Activated CD4-positive, CD25-positive, alpha-beta regulatory T cell (primary cell): ENCODE measurements around the gene NR1D2.

Experiments used
- DNase-seq, 4 experiments: peaks; one replicate each; lab custom pipeline; 2025; lab: John Stamatoyannopoulos, UW

NR1D2 gene

GRCh38 chr3:23966328-23966727, 21.2 kb downstream of the NR1D2 start:
- DNase-seq, result no peak

DNA sequence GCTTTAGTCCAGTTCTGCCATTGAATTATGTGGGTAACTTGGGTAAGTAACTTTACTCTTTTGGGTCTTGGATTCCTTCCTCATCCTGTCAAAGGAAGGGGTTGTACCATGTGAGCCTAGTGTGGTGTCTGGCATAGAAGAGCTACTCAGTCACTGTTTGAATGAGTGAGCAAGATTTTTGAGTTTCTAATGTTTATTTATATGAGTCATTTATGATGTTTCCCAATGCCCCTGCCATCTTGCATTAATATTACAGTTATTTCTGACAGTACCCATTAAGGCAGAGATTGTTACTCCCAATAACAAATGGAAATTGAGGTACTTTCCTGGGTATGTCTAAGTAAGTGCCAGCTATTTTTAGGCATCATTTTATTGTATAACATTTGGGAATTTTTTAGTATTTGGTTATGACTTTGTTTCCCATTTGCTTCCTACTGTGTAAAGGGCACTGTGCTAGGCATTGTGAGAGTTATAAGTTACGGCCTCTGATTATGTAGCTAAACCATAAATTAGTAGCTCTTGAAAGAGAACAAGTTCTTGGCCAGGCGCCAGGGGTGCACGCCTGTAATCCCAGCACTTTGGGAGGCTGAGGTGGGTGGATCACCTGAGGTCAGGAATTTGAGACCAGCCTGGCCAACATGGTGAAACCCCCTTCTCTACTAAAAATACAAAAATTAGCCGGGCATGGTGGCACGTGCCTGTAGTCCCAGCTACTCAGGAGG, 23.5 kb downstream of the NR1D2 start:
- DNase-seq, result no peak

- no peak for DNase-seq
Observed at GRCh38 chr3:23969393-23969792, 24.3 kb downstream of the NR1D2 start.

DNA sequence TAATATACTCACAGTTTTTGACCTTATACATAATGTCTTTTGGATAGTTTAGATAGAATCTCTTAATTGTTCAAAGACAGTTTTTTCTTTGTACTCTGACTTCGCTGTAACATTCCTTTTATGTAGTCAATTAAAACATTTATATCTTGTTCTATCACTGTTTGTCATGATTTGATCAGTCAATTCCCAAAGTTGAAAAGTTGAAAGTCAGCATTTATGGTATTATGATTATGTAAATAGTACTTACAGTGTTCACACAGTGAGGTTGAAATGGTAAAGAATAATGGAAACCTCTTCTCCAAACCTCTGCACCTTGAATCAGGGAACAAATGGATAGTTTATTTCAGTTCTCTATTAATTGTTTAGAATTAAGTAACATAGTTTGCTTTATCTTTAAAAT, 26.6 kb downstream of the NR1D2 start:
- DNase-seq, result no peak

GRCh38 chr3:23976555-23976954, 31.5 kb downstream of the NR1D2 start:
- DNase-seq, result no peak

DNA sequence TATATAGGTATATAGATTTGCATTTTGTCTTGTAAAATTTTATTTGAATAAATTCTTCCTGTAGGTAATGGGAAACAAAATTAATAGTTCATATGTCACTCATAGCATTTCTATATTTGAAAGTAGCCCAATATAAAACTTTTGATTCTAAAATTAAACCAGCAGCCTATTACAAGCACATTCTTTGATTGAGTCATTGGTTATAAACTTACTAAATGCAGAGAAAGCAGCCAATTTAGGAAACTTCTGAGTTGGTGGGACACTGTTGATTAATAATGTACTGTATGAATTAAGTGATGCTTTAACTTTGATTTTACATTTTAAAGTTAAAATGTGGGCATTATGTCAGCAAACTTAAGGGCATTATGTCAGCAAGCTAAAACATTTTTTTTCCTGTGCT, 34.5 kb downstream of the NR1D2 start:
- no peak for DNase-seq

GRCh38 chr3:23981136-23981535, 36.0 kb downstream of the NR1D2 start:
- DNase-seq, result no peak

- no peak for DNase-seq
Observed at GRCh38 chr3:23981955-23982354, 36.9 kb downstream of the NR1D2 start.

- DNase-seq, result no peak
Observed at GRCh38 chr3:23984934-23985333, 39.8 kb downstream of the NR1D2 start.

DNA sequence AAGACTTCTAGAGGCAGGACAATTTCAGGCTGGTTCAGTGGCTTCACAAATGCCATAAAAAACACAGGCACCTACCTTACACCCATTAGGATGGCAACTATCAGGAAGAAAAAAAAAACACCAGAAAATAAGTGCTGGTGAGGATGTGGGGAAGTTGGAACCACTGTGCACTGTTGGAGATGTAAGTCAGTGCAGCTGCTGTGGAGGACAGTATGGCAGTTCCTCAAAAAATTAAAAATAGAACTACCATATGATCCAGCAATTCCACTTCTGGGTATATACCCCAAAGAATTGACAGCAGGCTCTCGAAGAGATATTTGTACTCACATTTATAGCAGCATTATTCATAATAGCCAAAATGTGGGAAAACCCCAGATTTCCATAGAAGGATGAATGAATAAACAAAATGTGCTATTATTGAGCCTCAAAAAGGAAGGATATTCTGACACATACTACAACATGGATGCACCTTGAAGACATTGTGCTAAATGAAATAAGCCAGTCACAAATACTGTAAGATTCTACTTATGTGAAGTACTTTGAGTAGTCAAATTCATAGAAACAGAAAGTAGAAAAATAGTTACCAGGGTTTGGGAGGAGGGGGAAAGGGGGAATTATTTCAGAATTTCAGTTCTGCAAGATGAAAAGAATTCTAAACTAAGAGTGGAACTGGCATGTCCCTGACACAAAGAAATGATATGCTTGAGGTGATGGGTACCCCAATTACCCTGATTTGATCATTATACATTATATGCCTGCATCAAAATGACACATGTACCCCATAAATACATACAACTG, 40.9 kb downstream of the NR1D2 start:
- no peak for DNase-seq

DNA sequence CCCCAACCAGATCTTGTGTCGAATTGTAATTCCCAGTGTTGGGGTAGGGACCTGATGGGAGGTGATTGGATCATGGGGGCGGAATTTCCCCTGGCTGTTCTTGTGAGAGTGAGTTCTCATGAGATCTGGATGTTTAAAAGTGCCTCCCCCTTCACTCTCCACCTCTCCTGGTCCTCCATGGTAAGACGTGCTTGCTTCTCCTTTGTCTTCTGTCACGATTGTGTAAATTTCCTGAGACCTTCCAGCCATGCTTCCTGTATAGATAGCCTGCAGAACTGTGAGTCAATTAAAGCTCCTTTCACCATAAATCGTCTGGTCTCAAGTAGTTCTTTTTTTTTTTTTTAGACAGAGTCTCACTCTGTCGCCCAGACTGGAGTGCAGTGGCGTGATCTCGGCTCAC, 42.3 kb downstream of the NR1D2 start:
- DNase-seq, result no peak

DNA sequence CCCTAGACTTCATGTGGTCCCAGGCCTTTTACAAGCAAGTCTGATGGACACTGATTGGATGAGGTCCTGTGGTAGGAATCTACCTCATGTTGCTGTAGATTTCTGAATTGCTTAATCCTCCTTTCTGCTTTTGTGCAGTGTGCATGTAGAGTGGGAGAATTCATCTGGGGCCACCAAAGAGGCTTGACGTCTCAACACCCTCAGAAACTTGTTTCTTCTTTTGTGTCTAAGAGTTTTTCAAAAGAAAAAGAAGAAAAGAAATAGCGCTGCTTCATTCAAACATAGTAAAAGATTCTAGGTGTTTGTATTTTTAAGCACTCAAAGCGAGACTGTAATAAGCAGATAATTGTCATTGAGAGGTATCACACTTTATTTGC, 46.2 kb downstream of the NR1D2 start:
- no peak for DNase-seq

- DNase-seq, result no peak
Observed at GRCh38 chr3:23991683-23992628, 46.9 kb downstream of the NR1D2 start.

DNA sequence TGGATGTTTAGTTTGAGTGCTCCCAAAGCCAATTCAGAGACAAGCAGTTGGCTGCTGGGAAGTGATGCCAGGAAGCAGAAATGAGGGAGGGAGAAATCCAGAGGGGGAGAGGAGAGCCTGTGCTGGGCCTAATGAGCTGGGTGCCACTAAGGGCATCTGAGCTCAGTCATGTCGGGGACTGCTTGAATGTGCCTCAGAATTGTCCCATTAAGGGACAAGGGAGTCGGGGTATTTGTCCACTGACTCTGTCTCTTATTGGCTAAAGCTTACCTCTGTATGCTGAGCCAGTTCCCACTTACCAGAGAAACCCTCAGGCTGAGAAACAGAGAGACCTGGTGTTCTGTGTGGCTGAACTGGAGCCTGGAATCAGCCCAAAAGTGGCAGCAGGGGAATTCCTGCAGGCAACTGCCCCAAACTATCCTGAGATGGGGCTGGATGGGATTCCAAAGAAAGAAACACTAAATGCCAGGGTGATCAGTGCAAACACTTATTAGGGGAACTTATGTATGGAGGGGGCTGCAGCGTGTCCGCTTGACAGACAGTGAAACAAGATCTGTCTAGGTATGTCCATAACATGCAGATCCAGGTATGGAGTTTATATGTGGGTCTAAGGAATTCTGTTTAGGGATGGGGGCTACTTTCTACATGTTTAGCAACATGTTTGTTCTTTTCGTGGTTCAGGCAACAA, 48.6 kb downstream of the NR1D2 start:
- DNase-seq, result no peak

- DNase-seq, result no peak
Observed at GRCh38 chr3:23994244-23994569, 49.1 kb downstream of the NR1D2 start.

GRCh38 chr3:23995219-23995618, 50.1 kb downstream of the NR1D2 start:
- no peak for DNase-seq

DNA sequence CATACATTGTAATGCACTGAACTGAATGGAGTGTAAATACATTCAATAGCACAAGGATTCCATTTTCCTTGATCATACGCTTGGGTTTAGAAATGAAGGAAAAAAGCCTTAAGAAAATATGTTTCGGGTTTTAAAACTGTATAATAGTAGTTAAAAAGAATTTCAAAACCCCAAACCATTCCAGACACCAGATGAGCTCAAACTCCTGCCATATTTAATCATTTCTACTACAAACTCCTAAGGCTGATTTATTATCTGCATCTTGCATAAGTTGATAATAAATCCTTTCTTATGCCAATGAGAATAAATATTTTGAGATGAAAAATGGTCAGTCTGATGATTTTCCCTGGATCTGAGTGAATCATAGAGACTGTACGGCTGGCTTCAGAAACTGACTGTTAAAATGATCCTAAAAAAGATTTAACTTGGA, 51.0 kb downstream of the NR1D2 start:
- DNase-seq, result no peak

DNA sequence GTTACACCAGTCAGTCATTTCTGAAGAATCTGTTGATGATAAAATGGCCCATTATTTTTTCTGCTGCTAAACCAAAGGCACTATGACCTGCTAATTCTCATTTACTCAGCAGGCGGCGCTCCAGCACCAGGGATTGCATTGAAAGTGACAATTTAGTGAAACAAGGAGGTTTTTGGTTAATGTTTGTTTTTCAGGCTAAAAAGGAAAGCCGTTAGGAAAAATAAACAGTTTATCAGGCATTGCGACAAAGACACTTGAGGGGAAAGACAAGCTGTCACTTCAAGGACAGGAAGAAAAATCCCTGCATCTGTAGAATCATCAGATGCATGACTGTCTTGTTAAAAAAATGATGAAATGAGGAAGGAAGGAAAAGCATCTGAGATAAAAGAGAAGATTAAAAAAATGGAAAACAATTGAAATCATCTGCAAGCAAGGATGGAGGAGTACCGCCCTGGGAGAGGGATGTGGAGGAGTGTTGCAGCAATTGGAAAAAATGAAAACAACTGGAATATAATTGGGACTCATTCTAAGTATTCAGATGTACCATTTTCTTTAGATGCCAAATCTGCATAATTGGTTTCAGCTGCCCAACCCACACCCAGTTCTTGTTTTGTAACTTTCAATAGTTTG, 54.0 kb downstream of the NR1D2 start:
- DNase-seq, result peak in 2 of 4 experiments; percentile 29

GRCh38 chr3:24002129-24002528, 57.0 kb downstream of the NR1D2 start:
- DNase-seq, result no peak

GRCh38 chr3:24003466-24003865, 58.4 kb downstream of the NR1D2 start:
- DNase-seq, result no peak

GRCh38 chr3:24004171-24004938, 59.3 kb downstream of the NR1D2 start:
- DNase-seq, result no peak
